ENCODE data around the gene DLG5.
A peak's percentile ranks its signal among the peaks of the same experiment; 100 is the strongest.

The DLG5 gene

DNA sequence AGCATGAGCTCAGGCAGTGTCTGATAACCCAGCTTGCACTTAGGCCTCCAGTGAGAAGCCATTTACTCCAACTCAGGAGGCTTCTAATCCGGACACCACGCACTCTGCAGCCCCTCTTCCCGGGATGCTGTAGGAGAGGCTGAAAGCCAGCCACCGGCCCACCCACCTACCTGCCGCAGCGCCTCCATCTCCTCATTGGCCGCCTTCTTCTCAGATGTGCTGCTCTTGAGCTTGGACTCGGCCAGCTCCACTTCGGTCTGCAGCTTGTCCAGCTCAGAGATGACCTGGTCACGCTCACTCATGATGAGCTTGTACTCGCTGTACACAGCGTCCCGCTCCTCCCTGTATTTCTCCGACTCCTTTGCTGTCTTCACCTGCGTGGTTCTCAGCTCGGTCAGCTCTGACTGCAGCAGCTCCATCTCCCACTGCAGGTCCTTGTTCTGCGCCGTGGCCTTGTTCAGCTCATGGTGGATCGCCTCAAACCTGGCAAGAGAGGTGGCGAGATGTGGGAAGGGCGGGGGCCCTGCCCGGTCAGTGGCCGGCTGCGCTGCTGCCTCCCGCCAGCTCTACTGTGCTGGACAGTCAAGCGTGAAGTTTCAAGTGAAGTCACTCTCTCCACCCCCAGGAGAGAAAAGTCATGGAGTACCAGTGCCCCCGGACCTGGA lies 84.7 kb downstream of the DLG5 start:
- DNase-seq = no peak

DNA sequence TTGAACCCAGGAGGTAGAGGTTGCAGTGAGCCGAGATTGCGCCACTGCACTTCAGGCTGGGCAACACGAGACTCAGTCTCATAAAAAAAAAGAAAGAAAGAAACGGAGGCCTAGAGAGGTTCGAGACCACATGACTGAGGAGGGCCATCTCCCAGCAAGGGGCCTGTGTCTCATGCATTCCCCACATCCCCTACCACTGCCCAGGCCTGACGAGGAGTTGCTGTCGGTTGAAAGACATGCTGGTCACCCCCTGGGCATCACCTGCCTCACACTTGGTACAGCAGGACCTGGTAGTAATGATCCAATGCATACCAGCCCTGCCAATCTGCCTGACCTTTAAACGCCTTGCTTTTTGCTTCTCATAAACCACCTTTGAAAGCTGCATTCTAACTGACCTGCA lies 85.9 kb downstream of the DLG5 start:
- no peak for DNase-seq

DNA sequence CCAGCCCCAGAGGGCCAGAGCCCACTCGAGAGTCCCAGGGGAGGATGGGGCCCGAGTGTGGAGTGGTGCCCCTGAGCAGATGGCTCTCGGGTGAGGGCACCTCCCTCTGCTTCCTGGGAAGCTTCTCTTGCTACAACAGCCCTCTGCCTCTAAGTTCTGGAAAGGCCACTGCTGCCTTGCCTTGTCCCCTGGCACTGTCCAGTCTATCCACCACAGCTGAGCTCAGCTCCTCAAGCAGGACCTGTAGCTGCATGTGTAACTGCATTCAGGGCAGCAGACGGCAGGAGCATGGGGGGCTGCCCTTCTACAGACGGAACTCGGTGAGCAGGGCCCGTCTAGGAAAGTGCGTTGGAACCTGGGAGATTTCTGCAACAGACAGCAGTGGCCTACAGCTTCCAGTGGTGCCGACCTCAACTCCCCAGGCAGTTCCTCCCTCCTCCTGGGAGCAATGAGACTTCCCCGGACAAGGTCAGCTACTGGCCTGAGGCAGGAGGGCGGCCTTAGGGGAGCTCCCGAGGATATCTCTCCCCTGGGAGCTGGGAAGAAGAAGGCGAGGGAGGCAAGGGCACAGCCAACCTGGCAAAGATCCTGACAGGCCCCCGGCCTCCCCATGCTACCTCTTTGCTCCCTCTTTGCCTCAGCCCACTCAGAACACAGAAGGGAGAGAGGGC lies 88.5 kb downstream of the DLG5 start:
- DNase-seq = no peak

DNA sequence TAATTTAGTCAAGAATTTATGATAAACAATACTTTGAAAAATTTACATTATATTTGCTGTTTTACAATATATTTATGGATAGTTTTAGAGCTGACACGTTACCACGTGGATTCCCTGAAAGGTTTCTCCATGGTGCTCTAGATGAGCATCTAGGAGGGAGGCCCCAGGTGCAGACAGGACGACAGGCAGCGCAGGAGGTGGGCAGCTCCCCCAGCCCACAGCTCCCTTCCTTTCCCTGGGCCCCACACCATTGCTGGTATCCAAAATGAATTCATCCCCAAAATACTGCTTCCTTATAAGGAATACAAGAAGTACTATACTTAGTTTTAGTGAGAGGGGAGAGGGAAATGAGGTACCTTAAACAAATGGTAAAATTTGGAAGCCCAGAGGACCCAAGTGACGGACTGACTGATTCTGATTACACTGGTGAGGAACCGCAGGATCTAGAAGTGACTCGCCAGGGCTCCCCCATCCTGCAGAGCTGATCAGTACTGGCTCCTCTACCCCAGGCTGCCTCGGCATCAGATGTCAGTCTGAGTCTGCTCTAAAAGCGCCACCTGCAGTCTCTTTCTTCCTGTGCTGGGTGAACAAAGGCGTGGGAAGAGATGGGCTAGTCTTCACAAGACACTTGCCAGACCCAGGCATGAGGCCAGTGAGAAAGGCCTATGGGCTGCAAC lies 89.2 kb downstream of the DLG5 start:
- DNase-seq = peak; percentile 15

DNA sequence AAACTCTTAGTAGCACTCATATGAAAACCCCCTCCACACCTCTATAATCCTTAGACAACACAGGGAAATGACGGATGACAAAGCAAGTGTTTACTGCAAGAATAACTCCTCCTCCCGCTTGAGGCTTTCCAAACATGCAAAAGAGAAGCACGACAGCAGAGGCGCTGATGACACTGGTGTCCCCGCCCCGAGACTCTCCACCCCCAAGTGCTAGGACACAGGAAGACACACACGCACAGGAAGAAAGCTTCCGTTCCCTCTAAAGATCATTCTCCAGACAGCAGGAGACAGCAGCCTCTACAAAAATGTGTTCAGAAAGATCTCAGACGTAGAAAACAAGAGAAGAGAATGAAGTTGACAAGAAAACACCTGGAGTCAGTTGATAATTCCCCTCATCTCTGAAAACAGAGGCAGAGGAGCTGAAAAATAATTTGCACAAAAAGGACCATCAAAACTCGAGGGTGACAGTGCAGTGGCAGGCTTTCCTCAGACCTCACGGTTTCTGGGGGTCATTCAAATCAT lies 90.2 kb downstream of the DLG5 start:
- DNase-seq = no peak

DNA sequence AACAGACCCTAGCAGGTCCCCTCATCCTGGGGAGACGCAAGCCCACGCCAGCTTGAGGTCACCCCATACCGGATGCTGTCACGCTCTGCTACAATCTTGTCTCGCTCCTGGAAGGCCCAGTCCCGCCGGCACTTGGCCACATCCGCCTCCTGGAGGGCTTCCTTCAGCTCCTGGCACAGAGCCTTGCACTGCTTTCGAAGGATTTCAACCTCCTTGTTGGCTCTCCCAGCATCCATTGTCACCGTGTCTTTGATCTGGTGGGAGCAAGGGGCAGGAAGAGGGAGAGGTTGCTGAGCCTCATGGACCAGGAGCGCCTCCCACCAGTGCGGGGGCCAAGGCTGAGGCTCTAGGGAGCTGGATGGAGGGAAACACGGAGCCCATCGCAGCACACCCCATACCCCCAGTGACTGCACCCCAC lies 90.9 kb downstream of the DLG5 start:
- no peak for DNase-seq

DNA sequence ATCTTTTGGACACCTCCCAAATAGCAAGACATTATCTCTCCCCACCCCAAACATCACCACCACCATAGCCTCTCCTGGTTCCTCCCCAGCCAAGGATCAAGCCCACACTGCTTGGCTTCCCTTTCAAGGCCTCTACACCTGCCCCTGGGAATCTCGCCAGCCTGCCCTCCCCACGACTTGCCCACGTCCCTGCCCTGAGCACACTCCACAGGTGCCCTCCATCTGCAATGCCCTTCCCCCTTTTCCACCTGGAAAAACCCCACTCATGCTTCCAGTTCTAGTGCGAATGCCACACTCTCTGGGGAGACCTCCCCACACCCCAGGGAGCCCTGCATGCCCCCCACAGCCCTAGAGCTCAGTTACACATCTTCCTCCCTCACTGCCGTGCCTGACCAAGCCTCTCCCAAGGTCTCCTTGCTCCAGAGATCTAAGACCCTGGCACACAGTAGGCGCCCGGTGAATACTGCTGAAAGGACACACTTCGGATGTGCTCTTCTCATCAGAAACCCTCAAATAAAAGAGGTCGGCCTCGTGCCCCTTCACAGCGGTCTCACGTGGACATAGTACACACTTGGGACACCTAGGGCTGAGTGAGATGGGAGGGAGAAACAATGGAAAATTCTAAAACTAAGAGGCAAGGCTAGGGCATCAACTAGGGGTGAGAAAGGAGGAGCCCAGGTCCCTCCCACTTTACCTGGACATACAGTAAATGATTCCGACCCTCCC lies 91.4 kb downstream of the DLG5 start:
- no peak for DNase-seq

DNA sequence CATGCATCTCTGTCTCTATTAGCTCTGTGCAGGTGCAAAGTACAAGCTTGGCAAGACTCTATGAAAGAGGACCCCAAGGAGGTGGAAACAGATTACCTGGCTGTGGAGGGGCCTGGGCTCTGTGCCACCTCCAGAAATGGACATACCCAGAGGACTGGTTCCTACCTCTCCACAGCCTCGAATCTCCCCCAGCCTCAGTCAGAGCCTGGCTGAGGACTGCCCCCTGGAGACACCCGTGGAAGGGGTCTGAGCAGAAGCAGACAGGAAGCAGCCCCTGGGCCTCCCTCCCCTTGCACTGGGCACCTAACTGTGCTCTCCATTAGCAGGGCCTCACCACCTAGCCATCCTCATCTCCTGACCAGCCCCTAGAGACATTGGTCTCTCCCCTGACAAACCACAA lies 92.0 kb downstream of the DLG5 start:
- DNase-seq = no peak

DNA sequence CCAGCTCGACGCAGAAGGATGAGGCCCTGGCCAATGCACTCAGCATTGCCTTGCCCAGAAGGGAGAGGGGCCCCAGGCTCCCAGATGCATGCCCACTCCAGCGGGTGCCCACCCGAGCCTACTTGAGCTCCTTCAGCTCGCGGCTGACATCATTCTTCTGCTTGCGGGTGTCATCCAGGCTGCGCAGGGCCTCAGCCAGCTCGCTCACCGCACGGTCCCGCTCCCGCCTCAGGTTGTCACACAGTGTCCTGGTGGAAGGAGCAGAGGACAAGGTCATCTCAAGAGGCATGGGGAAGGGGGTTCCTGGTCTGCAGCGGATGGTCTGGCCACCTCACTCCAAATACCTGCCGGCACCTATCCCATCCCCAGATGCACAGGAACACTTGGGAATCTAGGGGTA lies 92.8 kb downstream of the DLG5 start:
- no peak for DNase-seq

DNA sequence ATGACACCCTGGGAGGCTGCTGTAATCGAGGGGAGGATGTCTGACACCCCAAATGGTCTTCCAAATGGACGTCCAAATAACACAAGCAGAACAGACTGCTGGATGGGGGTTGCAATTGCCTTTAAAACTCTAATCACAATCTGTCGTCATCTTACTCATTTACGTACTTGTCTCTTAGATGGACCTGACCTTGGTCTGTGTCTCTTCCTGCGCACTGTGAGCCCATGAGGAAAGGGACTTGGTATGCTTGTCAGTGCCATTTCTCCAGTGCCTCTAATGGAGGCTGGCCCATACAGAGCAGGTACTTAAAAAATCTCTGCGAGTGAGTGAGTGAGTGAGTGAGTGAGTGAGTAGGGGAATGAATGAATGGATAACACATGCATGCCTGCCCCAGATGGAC lies 93.3 kb downstream of the DLG5 start:
- no peak for DNase-seq

DNA sequence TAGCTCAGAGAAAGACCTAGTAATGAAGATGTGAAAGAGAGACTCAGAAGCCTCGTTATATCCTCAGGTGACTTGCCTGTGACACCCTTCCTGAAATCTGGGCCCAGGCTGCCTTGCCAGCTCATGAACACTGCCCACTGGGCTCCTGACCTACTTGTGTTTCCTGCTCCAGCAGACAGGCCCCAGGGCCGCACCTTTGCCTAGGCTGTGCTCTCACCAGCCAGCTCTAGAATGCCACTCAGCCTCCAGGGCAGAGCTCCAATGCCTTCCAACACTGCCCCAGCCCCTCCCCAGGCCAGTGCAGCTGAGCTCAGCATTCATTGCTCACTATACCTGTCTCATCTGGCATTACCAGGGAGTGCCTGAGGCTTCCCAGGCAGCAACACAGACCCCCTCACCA lies 94.3 kb downstream of the DLG5 start:
- no peak for DNase-seq

DNA sequence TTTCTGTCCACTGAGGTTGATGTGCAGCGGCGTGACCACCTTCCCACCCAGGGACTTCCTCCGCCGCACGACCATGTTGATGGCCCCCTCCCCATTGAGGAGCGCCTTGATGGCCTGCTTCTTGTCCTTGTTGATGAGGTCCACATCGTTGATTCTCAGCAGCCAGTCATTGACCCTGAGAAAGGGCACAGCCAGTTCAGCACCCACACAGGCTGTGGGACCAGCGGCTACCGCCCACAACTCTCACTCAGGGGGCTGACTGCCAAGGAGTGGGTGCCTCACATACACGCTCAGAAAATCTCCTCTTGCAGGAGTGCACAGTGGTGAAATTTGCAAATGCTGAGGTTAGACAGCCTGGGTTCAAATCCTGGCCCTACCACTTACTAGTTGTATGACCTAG lies 97.2 kb downstream of the DLG5 start:
- no peak for DNase-seq

DNA sequence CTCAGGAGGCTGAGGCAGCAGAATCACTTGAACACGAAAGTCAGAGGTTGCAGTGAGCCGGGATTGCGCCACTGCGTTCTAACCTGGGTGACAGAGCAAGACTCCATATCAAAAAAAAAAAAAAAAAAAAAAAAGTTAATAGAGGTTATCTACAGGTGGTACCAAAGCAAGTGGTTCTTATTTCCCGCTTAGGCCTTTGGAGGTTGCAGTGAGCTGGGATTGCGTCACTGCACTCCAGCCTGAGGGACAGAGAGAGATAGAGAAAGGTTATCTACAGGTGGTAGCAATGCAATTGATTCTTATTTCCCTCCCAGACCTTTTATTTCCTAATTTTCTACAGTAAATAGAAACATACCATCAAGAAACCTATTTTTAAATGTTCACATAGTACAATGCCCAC lies 98.2 kb downstream of the DLG5 start:
- no peak for DNase-seq

DNA sequence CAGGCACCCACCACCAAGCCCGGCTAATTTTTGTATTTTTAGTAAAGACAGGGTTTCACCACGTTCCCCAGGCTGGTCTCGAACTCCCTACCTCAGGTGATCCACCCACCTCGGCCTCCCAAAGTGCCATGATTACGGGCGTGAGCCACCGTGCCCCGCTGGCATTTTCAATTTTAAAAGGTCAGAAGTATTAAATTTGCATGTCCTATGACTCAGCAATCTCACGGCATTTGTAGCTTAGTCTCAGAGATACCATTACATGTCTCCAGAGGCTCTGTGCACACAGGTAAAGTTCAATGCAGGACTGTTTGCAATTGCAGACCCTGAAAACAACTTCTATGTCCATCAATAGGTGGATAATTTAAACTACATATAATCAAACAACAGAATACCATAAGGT lies 99.2 kb downstream of the DLG5 start:
- no peak for DNase-seq

DNA sequence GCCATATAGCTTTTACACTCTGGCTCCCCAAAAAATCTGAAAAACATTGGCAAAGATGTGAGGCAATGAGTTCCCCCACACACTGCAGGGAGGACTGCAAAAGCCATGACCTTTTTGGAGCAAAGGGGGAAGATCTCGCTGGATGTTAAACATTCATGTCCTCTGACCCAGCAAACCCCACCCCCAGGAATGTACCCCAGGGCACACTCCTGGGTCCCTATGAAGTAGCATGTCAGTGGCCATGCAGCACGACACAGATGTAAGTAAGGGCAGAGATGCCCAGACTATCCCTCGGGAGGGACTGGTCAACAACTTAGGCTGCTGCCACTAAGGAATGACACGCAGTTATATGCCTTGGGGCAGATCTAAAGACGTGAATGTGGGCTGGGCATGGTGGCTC lies 100.6 kb downstream of the DLG5 start:
- DNase-seq = no peak

DNA sequence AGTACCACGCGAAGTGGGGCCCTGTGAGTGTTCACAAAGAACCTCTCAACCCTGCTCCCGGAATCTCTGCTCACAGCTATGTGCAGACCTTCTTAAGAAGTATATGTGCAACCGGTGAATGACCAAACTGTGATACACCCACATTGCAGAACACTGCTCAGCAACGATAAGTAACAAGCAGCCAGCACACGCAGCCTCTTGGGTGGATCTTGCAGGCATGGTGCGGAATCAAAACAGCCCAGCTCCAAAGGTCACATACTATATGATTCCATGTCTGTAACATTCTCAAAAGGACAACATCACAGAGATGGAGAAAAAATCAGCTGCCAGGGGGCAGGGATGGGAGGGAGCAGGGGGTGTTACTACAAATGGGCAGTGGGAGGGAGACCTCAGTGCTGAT lies 101.6 kb downstream of the DLG5 start:
- DNase-seq = no peak

DNA sequence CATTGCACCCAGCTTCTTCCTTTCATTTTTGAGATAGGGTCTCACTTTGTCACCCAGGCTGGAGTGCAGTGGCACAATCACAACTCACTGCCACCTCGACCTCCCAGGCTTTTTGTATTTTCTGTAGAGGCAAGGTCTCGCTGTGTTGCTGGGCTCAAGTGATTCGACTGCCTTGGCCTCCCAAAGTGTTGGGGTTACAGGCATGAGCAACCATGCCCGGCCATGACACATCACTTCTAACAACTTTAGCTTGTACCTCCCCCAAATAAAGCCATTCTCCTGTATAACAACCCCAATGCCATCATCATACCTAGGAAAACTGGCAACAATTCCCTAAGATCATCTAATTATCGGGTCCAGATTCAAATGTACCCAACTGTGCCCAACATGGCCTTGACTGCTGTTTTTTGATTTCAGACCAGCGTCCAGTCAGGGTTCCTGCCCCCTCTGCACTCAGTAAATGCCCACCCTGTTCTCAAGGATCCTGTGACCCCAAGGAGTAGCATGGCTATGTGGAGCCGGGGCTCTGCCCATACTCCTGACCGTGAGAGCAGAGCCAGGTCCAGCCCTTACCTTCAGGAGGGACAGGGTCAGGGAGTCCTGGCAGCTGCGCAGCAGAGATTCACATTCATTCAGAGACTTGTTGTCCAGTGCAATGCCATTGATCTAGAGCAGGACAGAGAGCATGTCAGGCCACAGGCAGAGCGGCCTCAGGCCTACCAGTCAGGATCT lies 102.6 kb downstream of the DLG5 start:
- no peak for DNase-seq

DNA sequence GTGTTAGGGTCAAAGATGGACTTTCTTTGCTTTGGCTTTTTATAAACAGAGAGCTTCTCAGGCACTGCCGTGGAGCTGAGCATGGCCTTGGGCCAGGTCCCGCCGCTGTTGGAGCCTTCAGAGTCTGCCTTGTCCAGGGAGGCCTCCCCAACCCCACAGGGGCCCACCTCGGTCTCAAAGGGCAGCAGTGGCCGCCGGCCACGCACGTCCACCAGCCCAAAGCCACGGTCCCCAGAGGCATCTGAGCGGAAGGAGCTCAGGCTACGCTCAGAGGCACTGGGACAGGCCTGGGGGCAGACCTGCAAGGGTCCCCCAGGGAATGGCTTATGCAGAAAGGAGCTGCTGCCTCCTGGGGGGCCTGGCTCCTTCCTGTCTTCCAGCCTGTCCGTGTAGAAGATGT lies 105.0 kb downstream of the DLG5 start:
- DNase-seq = no peak

DNA sequence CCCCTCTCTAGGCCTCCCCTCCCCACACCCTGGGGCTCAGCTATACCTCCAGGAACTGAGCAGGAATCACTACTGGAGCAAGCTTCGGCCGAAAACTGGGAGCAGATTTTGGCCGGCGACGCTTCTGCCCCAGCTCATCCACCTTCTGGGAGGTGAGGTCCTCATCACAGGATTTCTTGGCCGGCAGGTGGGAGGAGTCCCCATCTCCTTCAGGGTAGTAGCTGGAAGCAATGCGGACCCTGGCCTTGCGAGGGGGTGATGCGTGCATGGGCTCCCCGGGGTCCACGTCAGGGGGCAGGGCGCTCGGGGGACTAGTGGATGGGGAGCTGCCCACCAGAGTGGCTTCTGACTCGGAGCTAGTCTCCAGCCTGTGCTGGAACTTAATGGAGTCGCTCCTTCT lies 105.5 kb downstream of the DLG5 start:
- DNase-seq = no peak

DNA sequence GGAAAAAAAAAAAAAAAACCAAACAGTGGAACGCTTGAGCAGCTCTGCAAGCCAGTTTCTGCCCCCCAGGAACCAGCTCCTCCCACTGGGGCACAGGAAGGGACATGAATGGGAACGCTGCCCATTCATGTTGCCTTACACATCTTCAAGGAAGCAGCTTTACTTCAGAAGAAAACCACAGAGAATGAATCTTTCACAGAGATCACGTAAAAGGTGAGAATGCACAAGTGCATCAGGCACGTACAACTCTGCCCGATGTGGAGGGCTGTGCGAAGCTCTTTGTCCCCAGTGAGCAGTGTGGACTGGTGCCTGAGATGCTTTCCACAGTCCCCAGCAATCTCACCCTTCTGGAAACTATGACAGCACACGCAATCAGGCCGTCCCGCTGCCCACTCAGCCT lies 106.2 kb downstream of the DLG5 start:
- no peak for DNase-seq

DNA sequence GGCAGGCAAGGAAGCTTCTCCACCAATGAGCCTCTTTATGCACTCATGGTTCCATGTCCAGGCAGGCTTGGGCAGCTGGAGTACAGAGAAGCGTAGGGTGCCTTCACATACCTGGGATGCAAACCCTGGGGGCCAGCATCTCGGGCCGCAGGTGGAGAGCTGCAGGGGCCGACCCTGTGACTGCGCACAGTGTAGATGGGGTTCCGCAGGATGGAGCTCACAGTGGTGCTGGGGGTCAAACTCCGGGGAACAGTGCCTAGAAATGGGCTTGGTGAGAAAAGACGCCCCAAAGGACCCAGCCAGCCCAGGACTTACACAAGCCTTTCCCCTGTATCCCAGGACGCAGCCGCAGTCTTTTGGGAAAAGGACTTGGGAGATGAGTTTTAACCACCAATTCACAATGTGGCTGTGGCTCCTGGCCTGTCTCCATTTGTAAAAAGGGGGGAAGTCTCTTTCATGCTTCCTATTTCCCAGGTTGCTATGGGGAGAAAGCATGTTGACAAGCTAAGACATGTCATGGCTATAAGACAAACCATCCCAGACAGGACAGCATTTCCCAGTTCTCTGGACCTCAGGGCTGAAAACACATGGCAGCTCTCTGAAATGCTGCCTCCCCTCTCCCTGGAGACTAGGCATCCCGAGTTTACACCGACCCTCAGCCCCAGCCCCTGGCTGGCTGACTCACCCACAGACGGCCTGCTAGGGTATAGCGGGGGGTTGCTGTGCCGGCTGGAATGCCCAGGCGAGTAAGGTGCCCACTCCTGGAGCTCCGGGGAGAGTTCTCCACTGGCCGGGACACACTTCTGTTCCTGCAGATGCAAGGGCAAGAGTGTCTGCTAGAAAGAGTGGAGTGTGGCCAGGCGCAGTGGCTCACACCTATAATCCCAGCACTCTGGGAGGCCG lies 107.1 kb downstream of the DLG5 start:
- DNase-seq = no peak

DNA sequence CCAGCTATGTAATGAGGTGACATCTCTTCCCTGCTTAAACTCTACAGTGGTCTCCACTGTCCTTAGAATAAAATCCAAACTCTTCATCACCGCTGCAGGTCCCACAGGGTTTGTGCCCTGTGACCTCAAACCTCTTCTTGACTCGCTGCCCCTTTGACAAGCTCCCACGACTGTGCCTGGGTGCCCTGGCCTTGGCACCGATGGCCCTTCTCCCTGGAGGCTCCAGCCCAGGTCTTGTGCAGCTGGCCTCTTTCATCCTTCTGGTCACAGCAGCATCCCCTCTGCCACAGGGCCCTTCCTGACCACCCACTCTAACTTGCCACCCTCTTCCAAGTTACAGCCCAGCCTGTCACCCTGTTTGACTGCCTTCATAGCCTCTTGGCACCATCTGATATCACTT lies 108.2 kb downstream of the DLG5 start:
- no peak for DNase-seq
